ENCODE results near the gene PMCH.
"Not testable (repeated sequence)": the region's sequence is repeated elsewhere in the genome, so short reads cannot be mapped to it uniquely, and the experiment has no call there.

PMCH gene, protein sequence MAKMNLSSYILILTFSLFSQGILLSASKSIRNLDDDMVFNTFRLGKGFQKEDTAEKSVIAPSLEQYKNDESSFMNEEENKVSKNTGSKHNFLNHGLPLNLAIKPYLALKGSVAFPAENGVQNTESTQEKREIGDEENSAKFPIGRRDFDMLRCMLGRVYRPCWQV

DNA sequence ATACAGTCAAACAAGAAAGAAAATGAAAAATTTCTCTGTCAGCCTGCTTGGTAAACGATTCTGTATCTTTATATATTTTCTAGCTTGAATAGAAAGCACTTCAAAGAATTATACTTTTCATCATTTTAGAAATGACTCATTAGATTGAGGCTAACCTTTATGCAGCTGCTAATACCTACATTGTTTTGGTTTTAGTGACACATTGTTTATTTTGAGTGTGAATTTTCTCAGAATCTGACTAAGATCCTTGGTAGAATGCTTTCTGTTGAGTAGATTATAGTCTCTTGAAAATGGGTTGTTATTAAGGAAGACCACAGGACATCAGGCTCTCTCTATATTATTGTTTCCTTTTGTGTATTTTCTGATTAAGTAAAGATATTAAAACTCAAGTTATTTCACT lies at the start of gene PMCH:
Gene PMCH, minus strand, starts transcription at position 45 of the 400 bp plus-strand sequence. CDS start 63 bp downstream, outside the sequence.
- H3K4me3 ChIP-seq (ENCODE audit: low read length), result no peak within 1 kb of the TSS
- no peak for TF ChIP-seq CTCF (conservative IDR thresholded peaks at IDR 0.05; ENCODE audit: low read length)
- DNase-seq (ENCODE audit: low read depth), result no peak

GRCh38 chr12:102240859-102241258 lies 43.2 kb upstream of the PMCH start:
- H3K4me3 ChIP-seq (ENCODE audit: low read length); DNase-seq (ENCODE audit: low read depth): not testable (repeated sequence)

- peak; percentile 23 for DNase-seq (ENCODE audit: low read depth)
- no peak overlapping the region for H3K4me3 ChIP-seq (ENCODE audit: low read length)
- TF ChIP-seq CTCF (conservative IDR thresholded peaks at IDR 0.05; ENCODE audit: low read length), result no peak
Observed at GRCh38 chr12:102234599-102234998, 37.0 kb upstream of the PMCH start.

DNA sequence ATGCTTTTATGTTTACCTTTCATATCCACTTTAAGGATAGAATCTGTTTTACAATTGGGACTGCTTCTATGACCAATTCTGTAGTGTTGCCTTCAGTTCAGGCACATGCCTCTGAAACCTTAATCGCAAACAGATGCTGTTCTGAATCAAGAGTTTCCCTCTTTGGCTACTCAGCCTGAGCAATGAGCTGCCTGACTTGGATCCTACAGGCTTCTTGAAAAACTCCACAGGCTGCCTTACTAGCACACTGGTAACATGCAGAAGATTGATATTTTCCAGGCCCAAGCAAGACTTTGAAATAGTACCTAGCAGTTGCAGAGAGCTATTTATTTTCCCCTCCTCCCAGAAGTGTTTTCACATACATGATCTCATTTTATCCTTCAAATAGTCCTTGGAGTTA lies 34.8 kb upstream of the PMCH start:
- peak; percentile 72 for DNase-seq (ENCODE audit: low read depth)
- TF ChIP-seq CTCF (conservative IDR thresholded peaks at IDR 0.05; ENCODE audit: low read length), result no peak
- no peak overlapping the region for H3K4me3 ChIP-seq (ENCODE audit: low read length)

GRCh38 chr12:102232036-102232435 lies 34.4 kb upstream of the PMCH start:
- H3K4me3 ChIP-seq (ENCODE audit: low read length), result no peak overlapping the region
- no peak for DNase-seq (ENCODE audit: low read depth)
- no peak for TF ChIP-seq CTCF (conservative IDR thresholded peaks at IDR 0.05; ENCODE audit: low read length)

GRCh38 chr12:102227954-102228353 lies 30.3 kb upstream of the PMCH start:
- DNase-seq (ENCODE audit: low read depth), result no peak
- H3K4me3 ChIP-seq (ENCODE audit: low read length), result no peak overlapping the region
- no peak for TF ChIP-seq CTCF (conservative IDR thresholded peaks at IDR 0.05; ENCODE audit: low read length)

GRCh38 chr12:102220736-102221135 lies 23.1 kb upstream of the PMCH start:
- no peak for DNase-seq (ENCODE audit: low read depth)
- no peak for TF ChIP-seq CTCF (conservative IDR thresholded peaks at IDR 0.05; ENCODE audit: low read length)
- H3K4me3 ChIP-seq (ENCODE audit: low read length), result no peak overlapping the region

Data from AG10803 (cell line).